ENCODE measurements around the gene UPF2. TPM values are rescaled to one million over a fixed set of nuclear protein-coding genes. Genes with fewer than 3 reads are reported as not detected.

The UPF2 gene
- total and polyA plus RNA-seq, 2 donors from 2014 or later = 8.4 to 19.4 TPM

GRCh38 chr10:11936389-11937152, 106.0 kb downstream of the UPF2 start:
- intact Hi-C loops (cut with DNase I) = no loop called here
- no peak for DNase-seq
- no peak overlapping the region for H3K9ac ChIP-seq (ENCODE audit: low read length in 3 of 3)
- H3K36me3 ChIP-seq (ENCODE audit: control insufficient read depth in 2 of 3, insufficient read depth in 3 of 3, low read length in 3 of 3) = peaks cover 0 to 10% (median 4%) of the 10 kb centered on the region in 3 donors
- no peak for TF ChIP-seq CTCF (IDR thresholded peaks at IDR 0.05; ENCODE audit: borderline replicate concordance, extremely low read depth, insufficient read depth)
- H3K4me1 ChIP-seq (ENCODE audit: control insufficient read depth in 2 of 3, insufficient read depth in 2 of 3, low read depth in 1 of 3, low read length in 3 of 3) = no peaks in the 10 kb centered on the region
- H3K27me3 ChIP-seq (ENCODE audit: control insufficient read depth, insufficient read depth, low read length) = no peaks in the 10 kb centered on the region
- H3K27ac ChIP-seq (ENCODE audit: low read depth in 2 of 2, low read length in 2 of 2) = no peak overlapping the region
- no peak for FAIRE-seq
- no peak overlapping the region for H3K4me3 ChIP-seq (ENCODE audit: low read length in 3 of 3)
- H3K9me3 ChIP-seq (ENCODE audit: control insufficient read depth in 2 of 3, insufficient read depth in 1 of 3, low read length in 3 of 3) = no peaks in the 10 kb centered on the region

- no peak for DNase-seq
- Histone ChIP-seq H3K9me3 (ENCODE audit: control insufficient read depth in 2 of 3, insufficient read depth in 1 of 3, low read length in 3 of 3) (no peaks in the 10 kb centered on the region), H3K27ac (ENCODE audit: low read depth in 2 of 2, low read length in 2 of 2) (peak overlapping the region in 1 of 2 donors; percentile 28), H3K4me1 (ENCODE audit: control insufficient read depth in 2 of 3, insufficient read depth in 2 of 3, low read depth in 1 of 3, low read length in 3 of 3) (no peaks in the 10 kb centered on the region), H3K36me3 (ENCODE audit: control insufficient read depth in 2 of 3, insufficient read depth in 3 of 3, low read length in 3 of 3) (peaks cover 5 to 28% (median 17%) of the 10 kb centered on the region in 3 donors), H3K4me3 (ENCODE audit: low read length in 3 of 3) (no peak overlapping the region), H3K27me3 (ENCODE audit: control insufficient read depth, insufficient read depth, low read length) (no peaks in the 10 kb centered on the region), H3K9ac (ENCODE audit: low read length in 3 of 3) (no peak overlapping the region)
- no peak for TF ChIP-seq CTCF (IDR thresholded peaks at IDR 0.05; ENCODE audit: borderline replicate concordance, extremely low read depth, insufficient read depth)
- intact Hi-C loops (cut with DNase I) = no loop called here
- FAIRE-seq = no peak
Measured at GRCh38 chr10:11934262-11934661, 108.3 kb downstream of the UPF2 start.

- no peaks in the 10 kb centered on the region for H3K27me3 ChIP-seq (ENCODE audit: control insufficient read depth, insufficient read depth, low read length)
- no peak for TF ChIP-seq CTCF (IDR thresholded peaks at IDR 0.05; ENCODE audit: borderline replicate concordance, extremely low read depth, insufficient read depth)
- no peaks in the 10 kb centered on the region for H3K9me3 ChIP-seq (ENCODE audit: control insufficient read depth in 2 of 3, insufficient read depth in 1 of 3, low read length in 3 of 3)
- no peak overlapping the region for H3K9ac ChIP-seq (ENCODE audit: low read length in 3 of 3)
- no peak for DNase-seq
- H3K4me3 ChIP-seq (ENCODE audit: low read length in 3 of 3) = no peak overlapping the region
- H3K36me3 ChIP-seq (ENCODE audit: control insufficient read depth in 2 of 3, insufficient read depth in 3 of 3, low read length in 3 of 3) = peaks cover 5 to 33% (median 22%) of the 10 kb centered on the region in 3 donors
- no peak for FAIRE-seq
- no peak overlapping the region for H3K27ac ChIP-seq (ENCODE audit: low read depth in 2 of 2, low read length in 2 of 2)
- intact Hi-C loops (cut with DNase I) = no loop called here
- H3K4me1 ChIP-seq (ENCODE audit: control insufficient read depth in 2 of 3, insufficient read depth in 2 of 3, low read depth in 1 of 3, low read length in 3 of 3) = no peaks in the 10 kb centered on the region
Measured at GRCh38 chr10:11933577-11934223, 108.9 kb downstream of the UPF2 start.
